ENCODE data around the gene GCH1. TPM values are rescaled to one million over a fixed set of nuclear protein-coding genes. Genes with fewer than 3 reads are reported as not detected.

GCH1 gene
- total RNA-seq, 1 donor: 9.1 TPM

GRCh38 chr14:54935958-54936357 is 33.3 kb upstream of the GCH1 start:
- H3K4me3 ChIP-seq (ENCODE audit: low read depth, low read length): no peak overlapping the region
- DNase-seq (ENCODE audit: low read depth): peak; percentile 55
- TF ChIP-seq CTCF (IDR thresholded peaks at IDR 0.05; ENCODE audit: insufficient read depth, low read depth, low read length): no peak

DNA sequence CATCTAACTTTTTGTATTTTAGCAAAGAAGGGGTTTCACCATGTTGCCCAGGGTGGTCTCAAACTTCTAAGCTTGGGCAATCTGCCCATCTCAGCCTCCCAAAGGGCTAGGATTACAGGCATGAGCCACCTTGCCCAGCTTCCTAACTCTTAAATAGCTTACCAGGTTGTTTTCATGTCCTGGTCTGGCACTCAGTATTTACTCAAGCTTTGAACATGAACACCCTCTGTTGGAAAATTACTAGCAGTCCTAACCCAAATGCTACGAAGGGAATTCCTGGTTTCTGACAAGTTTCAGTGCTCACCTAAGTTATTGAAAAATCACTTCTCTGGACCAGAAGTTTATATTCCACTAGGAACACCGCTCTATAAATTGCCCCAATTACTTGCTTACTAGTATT is 32.5 kb upstream of the GCH1 start:
- no peak for DNase-seq (ENCODE audit: low read depth)
- no peak for TF ChIP-seq CTCF (IDR thresholded peaks at IDR 0.05; ENCODE audit: insufficient read depth, low read depth, low read length)
- H3K4me3 ChIP-seq (ENCODE audit: low read depth, low read length): no peak overlapping the region

DNA sequence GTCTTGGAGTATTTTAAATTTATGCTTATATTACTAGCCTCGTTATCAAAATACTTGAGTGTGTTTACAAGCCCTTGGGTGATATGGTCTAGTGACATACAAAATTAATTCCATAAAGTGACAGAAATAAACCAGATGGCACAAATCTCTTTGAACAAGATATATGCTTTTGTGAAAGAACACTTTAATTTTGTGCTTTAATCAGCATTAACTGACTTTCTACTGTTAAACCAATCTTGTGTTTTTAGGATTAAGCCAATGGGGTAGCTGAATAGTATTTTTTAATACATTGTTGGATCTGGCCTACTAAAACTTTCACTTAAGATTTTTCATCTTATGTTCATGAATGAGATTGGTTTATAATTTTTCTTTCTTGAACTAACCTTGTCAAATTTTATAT is 30.4 kb upstream of the GCH1 start:
- TF ChIP-seq CTCF (IDR thresholded peaks at IDR 0.05; ENCODE audit: insufficient read depth, low read depth, low read length): no peak
- no peak for DNase-seq (ENCODE audit: low read depth)
- no peak overlapping the region for H3K4me3 ChIP-seq (ENCODE audit: low read depth, low read length)

DNA sequence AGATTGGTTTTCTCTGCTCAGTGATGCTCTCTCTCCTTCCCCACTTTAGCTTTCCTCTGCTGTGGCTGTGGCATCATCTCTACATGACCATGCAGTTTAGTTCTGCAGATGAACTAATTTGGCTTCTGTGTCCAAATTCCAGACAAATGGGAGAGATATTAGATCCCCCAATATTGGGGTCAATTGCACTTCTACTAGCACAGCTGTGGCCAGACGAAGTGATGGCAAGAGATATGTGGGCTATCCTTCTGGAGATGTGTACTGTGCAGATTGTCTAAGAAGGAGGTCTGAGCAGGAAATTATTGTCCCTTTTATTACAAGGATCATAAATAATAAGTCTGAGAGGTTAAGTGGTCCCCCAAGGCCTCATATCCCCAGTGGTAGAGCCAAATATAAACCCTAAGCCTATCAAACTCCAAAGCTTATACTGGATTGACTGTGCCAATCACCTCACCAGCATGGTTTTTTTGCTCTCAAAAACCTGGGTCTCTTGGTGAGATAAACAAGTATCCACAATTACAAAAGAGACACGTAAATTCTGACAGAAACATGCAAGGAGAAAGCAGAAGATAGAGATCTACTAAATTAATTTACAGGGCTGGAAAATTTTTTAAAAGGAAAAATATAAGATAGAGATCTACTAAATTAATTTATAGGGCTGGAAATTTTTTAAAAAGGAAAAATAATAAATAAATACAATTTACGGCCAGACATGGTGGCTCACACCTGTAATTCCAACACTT is 29.1 kb upstream of the GCH1 start:
- no peak overlapping the region for H3K4me3 ChIP-seq (ENCODE audit: low read depth, low read length)
- no peak for DNase-seq (ENCODE audit: low read depth)
- TF ChIP-seq CTCF (IDR thresholded peaks at IDR 0.05; ENCODE audit: insufficient read depth, low read depth, low read length): no peak

GRCh38 chr14:54931101-54931500 is 28.5 kb upstream of the GCH1 start:
- TF ChIP-seq CTCF (IDR thresholded peaks at IDR 0.05; ENCODE audit: insufficient read depth, low read depth, low read length): no peak
- no peak for DNase-seq (ENCODE audit: low read depth)
- no peak overlapping the region for H3K4me3 ChIP-seq (ENCODE audit: low read depth, low read length)

GRCh38 chr14:54929556-54929955 is 26.9 kb upstream of the GCH1 start:
- DNase-seq (ENCODE audit: low read depth): no peak
- no peak for TF ChIP-seq CTCF (IDR thresholded peaks at IDR 0.05; ENCODE audit: insufficient read depth, low read depth, low read length)
- H3K4me3 ChIP-seq (ENCODE audit: low read depth, low read length): no peak overlapping the region

DNA sequence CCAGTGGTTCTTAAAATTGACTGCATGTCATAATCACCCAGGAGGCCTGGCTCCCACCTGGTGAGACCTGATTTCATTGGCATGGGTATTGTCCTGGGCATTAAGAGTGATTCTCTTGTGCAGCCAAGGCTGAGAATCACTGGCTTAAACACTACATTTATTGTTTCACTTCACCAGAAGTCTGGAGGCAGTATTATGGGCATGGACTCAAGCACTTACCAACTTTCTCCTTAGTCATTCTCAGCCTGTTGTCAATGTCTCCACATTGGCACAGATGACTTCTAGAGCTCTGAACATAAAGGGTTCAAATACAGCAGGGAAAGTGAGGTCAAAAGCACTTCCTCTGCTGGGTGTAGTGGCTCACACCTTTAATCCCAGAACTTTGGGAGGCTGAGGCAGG is 25.6 kb upstream of the GCH1 start:
- no peak for DNase-seq (ENCODE audit: low read depth)
- H3K4me3 ChIP-seq (ENCODE audit: low read depth, low read length): no peak overlapping the region
- TF ChIP-seq CTCF (IDR thresholded peaks at IDR 0.05; ENCODE audit: insufficient read depth, low read depth, low read length): no peak

All from fibroblast of villous mesenchyme (primary cell).